WTC11 (cell line): ENCODE measurements around the gene PLET1. TPM values are rescaled to one million over a fixed set of nuclear protein-coding genes. Genes with fewer than 3 reads are reported as not detected.

Experiments
- ATAC-seq: fragments of 200-7000 bp; cut with Tn5 transposase; 2 replicates; pipeline ENCODE4 v1.10.0; 2021; ENCODE audit warnings: mild to moderate bottlenecking, moderate library complexity
- CTCF ChIA-PET: fragments of 300-600 bp; sonication (Branson Sonifier 250); formaldehyde crosslinking; loops from one replicate; lab custom pipeline; 2021; ENCODE audit warnings: antibody characterized with exemption; lab: Charles Lee
- POLR2A ChIA-PET: fragments of 350-600 bp; sonication (Branson Sonifier 250); formaldehyde crosslinking; loops from one replicate; lab custom pipeline; 2021; ENCODE audit warnings: antibody characterized with exemption; lab: Charles Lee
- DNase-seq: peaks from one replicate; pipeline ENCODE4 v3.0.0; 2021; ENCODE audit warnings: low spot score
- H3K27ac Mint-ChIP-seq: 2 replicates; pipeline ENCODE4 v1.8.0; 2021; ENCODE audit warnings: mixed read lengths
- H3K27me3 Mint-ChIP-seq: 2 replicates; pipeline ENCODE4 v1.8.0; 2021; ENCODE audit warnings: low read depth, mild to moderate bottlenecking, moderate library complexity, mixed read lengths
- H3K36me3 Mint-ChIP-seq: 2 replicates; pipeline ENCODE4 v1.8.0; 2021; ENCODE audit warnings: mixed read lengths
- H3K4me1 Mint-ChIP-seq: 2 replicates; pipeline ENCODE4 v1.8.0; 2022; ENCODE audit warnings: mixed read lengths
- H3K4me3 Mint-ChIP-seq: 2 replicates; pipeline ENCODE4 v1.8.0; 2021; ENCODE audit warnings: mild to moderate bottlenecking, moderate library complexity, mixed read lengths
- H3K9me3 Mint-ChIP-seq: 2 replicates; pipeline ENCODE4 v1.8.0; 2021; ENCODE audit warnings: mixed read lengths
- ATF1 ChIP-seq: sonication (generic); formaldehyde crosslinking; IDR thresholded peaks from 2 replicates; pipeline ENCODE4 v1.8.1; 2023; ENCODE audit warnings: mild to moderate bottlenecking, moderate library complexity, missing genetic modification reagents
- CREM ChIP-seq: sonication (generic); formaldehyde crosslinking; IDR thresholded peaks from 2 replicates; pipeline ENCODE4 v1.8.1; 2022; ENCODE audit warnings: mild to moderate bottlenecking, missing genetic modification reagents, moderate library complexity
- CTCF ChIP-seq: fragments of 200-600 bp; IDR thresholded peaks from 2 replicates; pipeline ENCODE4 v1.8.0; 2022; ENCODE audit warnings: antibody characterized with exemption
- GTF2I ChIP-seq: fragments of 250-450 bp; sonication (Bioruptor Pico); conservative IDR thresholded peaks from 2 replicates; pipeline ENCODE4 v1.4.0; 2021; ENCODE audit warnings: mild to moderate bottlenecking
- IRF2 ChIP-seq: sonication (generic); formaldehyde crosslinking; IDR thresholded peaks from 2 replicates; pipeline ENCODE4 v1.8.0; 2022; ENCODE audit warnings: low read depth, missing genetic modification reagents, borderline replicate concordance
- KAT7 ChIP-seq: sonication (generic); formaldehyde crosslinking; IDR thresholded peaks from 2 replicates; pipeline ENCODE4 v1.8.1; 2023; ENCODE audit warnings: missing genetic modification reagents, mild to moderate bottlenecking, borderline replicate concordance
- NFATC4 ChIP-seq: fragments of 250-450 bp; sonication (Bioruptor Pico); IDR thresholded peaks from 2 replicates; pipeline ENCODE4 v1.9.0; 2021; ENCODE audit warnings: mild to moderate bottlenecking
- PREB ChIP-seq: sonication (generic); formaldehyde crosslinking; IDR thresholded peaks from 2 replicates; pipeline ENCODE4 v1.8.1; 2022; ENCODE audit warnings: mild to moderate bottlenecking, missing genetic modification reagents, moderate library complexity, borderline replicate concordance
- TP53 ChIP-seq: sonication (generic); formaldehyde crosslinking; IDR thresholded peaks from 2 replicates; pipeline ENCODE4 v1.8.1; 2023; ENCODE audit warnings: mild to moderate bottlenecking, missing genetic modification reagents
- USF2 ChIP-seq: sonication (generic); formaldehyde crosslinking; IDR thresholded peaks from 2 replicates; pipeline ENCODE4 v1.8.1; 2023; ENCODE audit warnings: mild to moderate bottlenecking, missing genetic modification reagents, moderate library complexity
- ZMAT4 ChIP-seq: fragments of 250-450 bp; sonication (Bioruptor Pico); IDR thresholded peaks from 2 replicates; pipeline ENCODE4 v1.9.0; 2021; ENCODE audit warnings: mild to moderate bottlenecking
- ZNF121 ChIP-seq: sonication (generic); formaldehyde crosslinking; IDR thresholded peaks from 2 replicates; pipeline ENCODE4 v1.8.0; 2023; ENCODE audit warnings: missing genetic modification reagents
- ZNF232 ChIP-seq: sonication (generic); formaldehyde crosslinking; IDR thresholded peaks from 2 replicates; pipeline ENCODE4 v1.8.0; 2022; ENCODE audit warnings: mild to moderate bottlenecking, missing genetic modification reagents
- ZNF532 ChIP-seq: fragments of 250-450 bp; sonication (Bioruptor Pico); IDR thresholded peaks from 2 replicates; pipeline ENCODE4 v1.9.0; 2021; ENCODE audit warnings: mild to moderate bottlenecking, borderline replicate concordance
- ZSCAN18 ChIP-seq: fragments of 250-450 bp; sonication (Bioruptor Pico); IDR thresholded peaks from 2 replicates; pipeline ENCODE4 v2.1.2; 2022; ENCODE audit warnings: mild to moderate bottlenecking, moderate library complexity
- total RNA-seq: library from RNA; stranded (reverse); gene quantifications from 3 replicates; pipeline ENCODE4 v1.2.3, GENCODE V29; 2021

The PLET1 gene
- total RNA-seq, 1 experiment from 2014 or later = not detected

- ChIA-PET POLR2A (no interaction called here), CTCF (interaction anchor here (6.1 kb wide), 1 partner anchor 14 kb away, joined by 22 read pairs; no protein-coding TSS in a partner anchor)
- H3K4me3 Mint-ChIP-seq = no peak overlapping the region
Observed at GRCh38 chr11:112265659-112266409, 5.2 kb upstream of the PLET1 start.

GRCh38 chr11:112255067-112255720 lies 5.5 kb downstream of the PLET1 start:
- Mint-ChIP-seq H3K4me3 (no peak overlapping the region), H3K36me3 (no peaks in the 10 kb centered on the region), H3K27me3 (peaks cover 12% of the 10 kb centered on the region; the same call in 1 of the 2 replicates), H3K27ac (no peak overlapping the region), H3K9me3 (no peaks in the 10 kb centered on the region), H3K4me1 (no peaks in the 10 kb centered on the region)
- CTCF ChIA-PET = no interaction called here
- DNase-seq = no peak
- no peak for ATAC-seq
- POLR2A ChIA-PET = interaction anchor here (0.5 kb wide), 1 partner anchor 997 kb away, joined by 5 read pairs; no protein-coding TSS in a partner anchor
- TF ChIP-seq ATF1 (CRISPR knock-in tag) (no peak), ZMAT4 (CRISPR knock-in tag) (no peak), IRF2 (CRISPR knock-in tag) (no peak), TP53 (CRISPR knock-in tag) (no peak), GTF2I (CRISPR knock-in tag) (no peak), ZSCAN18 (CRISPR knock-in tag) (no peak), PREB (CRISPR knock-in tag) (no peak), ZNF532 (no peak), ZNF232 (CRISPR knock-in tag) (no peak)

More at GRCh38 chr11:112265659-112266409, 5.2 kb upstream of the PLET1 start:
- no peaks in the 10 kb centered on the region for H3K27me3 Mint-ChIP-seq
- DNase-seq (no peak), ATAC-seq (no peak)
- H3K9me3 Mint-ChIP-seq = no peaks in the 10 kb centered on the region
- TF ChIP-seq CREM = no peak
- no peak for TF ChIP-seq CTCF
- no peak for TF ChIP-seq KAT7 (CRISPR knock-in tag)
- no peak for TF ChIP-seq PREB (CRISPR knock-in tag)
- TF ChIP-seq ZNF121 (CRISPR knock-in tag) = no peak
- TF ChIP-seq ATF1 (CRISPR knock-in tag) = no peak
- no peak for TF ChIP-seq NFATC4 (CRISPR knock-in tag)
- no peak for TF ChIP-seq USF2 (CRISPR knock-in tag)
- no peaks in the 10 kb centered on the region for H3K36me3 Mint-ChIP-seq
- H3K4me1 Mint-ChIP-seq = peaks cover 6% of the 10 kb centered on the region
- H3K27ac Mint-ChIP-seq = no peak overlapping the region
